DMS53 treated with DMSO at 0.1 percent for 48 hours (cell line): ENCODE measurements around the gene GAL.

Experiments used
- DNase-seq: peaks from one replicate; lab custom pipeline; 2025; ENCODE audit not compliant: unreplicated experiment; lab: John Stamatoyannopoulos, UW

The GAL gene

GRCh38 chr11:68707527-68707926 lies 23.2 kb downstream of the GAL start:
- no peak for DNase-seq

DNA sequence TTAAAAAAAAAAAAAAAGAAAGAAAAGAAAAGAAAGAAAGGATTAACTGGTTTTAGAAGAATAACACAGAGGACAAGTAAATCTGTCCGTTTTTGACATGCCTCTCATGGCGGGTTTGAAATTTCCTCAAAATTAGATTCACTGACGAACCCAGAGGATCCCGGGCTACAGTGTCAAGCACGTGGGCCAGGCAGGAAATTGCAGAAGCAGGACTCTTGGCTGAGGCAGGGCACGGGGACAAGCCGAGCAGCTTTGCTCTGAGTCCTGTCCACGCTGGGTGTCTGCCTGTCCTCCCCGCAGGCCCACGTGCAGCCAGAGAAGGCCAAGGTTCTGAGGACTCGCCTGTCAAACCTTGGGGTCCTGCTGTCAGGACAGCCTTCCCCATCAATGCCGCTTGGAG lies 24.7 kb downstream of the GAL start:
- DNase-seq: no peak

DNA sequence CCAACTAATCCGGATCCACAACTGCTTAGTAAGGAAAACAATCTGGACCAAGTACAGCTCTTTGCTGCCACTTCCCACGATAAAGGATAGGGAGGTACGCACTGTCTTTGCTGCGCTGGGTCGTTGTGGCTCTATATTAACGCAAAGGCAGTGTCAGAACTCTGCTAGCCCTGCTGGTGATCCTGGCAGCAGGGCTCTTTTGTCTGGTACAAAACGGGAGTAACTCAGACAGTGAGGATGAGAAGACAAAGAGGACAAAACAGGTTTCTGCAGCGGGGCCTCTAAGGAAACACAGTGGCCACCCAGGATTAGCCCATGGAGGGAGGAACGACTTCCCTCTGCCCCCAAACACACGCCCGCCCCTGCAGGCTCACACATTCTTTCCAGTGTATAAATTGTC lies 26.1 kb downstream of the GAL start:
- no peak for DNase-seq

GRCh38 chr11:68711114-68711513 lies 26.8 kb downstream of the GAL start:
- DNase-seq: no peak

- DNase-seq: no peak
Measured at GRCh38 chr11:68714060-68714856, 29.9 kb downstream of the GAL start.

DNA sequence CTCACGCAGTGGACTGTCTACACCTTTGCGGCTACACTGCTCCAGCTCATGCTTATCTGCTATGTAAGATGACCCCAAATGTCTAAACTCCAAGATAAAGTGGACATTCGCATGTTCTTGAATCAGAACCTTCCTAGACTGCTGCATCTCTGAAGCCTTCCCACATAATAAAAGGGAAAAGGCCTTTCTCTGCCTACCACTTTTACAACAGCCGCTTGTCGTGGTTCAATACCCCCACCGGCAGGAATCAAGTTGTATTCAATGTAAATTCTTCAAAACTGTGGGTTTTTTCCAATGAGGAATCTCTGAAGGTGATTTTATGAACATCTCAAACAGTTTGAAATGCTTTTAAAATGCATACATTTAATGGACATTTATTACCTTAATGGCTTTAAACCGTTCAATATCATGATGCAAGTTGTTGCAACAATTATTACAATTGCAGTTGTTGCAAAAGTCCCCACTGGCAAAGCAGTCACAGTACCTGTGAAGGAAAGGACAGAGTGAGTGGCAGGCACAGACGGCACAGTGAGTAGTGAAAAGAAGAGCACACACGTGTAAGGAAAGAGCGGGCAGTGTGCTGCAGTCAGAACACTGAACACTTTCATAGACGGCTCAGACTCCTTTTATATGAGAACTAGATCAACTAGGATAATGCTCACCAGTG lies 31.2 kb downstream of the GAL start:
- no peak for DNase-seq

DNA sequence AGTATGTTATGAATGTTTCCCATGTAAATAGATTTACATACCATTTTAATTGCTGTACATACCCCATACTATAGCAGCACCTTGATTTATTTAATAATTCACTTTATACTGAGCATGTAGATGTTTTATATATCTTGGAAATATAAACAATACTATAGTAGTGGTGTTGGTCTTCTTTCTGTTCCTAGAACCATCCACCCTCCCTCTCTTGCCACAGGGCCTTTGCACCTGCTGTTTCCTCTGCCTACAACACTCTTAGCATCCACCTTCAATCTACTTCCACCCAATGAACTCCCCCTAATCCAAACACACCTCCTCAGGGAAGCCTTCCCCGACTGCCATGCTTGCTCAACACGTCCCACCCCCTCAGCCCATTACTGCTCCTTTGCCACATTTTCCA lies 36.7 kb downstream of the GAL start:
- DNase-seq: no peak

GRCh38 chr11:68722143-68722542 lies 37.8 kb downstream of the GAL start:
- no peak for DNase-seq

- DNase-seq: no peak
Measured at GRCh38 chr11:68724293-68724692, 39.9 kb downstream of the GAL start.

DNA sequence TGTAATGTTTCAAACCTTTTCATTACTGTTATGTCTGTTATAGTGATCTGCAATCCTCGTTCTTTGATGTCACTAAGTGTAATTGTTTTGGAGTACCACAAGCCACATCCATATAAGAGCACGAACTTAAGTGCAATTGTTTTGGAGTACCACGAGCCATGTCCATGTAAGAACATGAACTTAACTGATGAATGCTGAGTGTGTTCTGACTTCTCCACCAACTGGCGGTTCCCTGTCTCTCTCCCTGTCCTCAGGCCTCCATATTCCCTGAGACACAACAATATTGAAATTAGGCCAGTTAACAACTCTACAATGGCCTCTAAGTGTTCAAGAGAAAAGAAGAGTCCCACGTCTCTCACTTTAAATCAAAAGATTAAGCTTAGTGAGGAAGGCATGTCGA lies 43.4 kb downstream of the GAL start:
- no peak for DNase-seq

- no peak for DNase-seq
Measured at GRCh38 chr11:68734111-68734510, 49.8 kb downstream of the GAL start.

- DNase-seq: no peak
Measured at GRCh38 chr11:68735125-68735524, 50.8 kb downstream of the GAL start.

DNA sequence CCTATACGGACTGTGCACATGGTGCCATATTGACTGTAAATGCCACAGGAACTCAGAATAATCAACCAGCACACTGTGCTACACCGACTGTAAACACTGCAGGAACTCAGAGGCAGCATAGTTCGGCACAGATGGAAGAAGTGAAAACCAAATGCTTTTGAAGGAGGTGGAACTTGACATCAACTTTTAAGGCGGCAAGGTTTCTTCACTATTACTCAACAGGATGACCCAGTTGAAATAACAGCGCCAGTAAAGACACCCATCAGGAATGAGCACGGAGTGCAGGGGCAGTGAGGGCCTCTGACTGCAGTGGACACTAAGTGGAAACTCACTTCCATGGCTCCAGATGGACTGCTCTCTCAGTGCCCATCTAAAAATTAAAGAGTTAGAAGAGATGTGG lies 51.3 kb downstream of the GAL start:
- DNase-seq: no peak
